HG03432 (cell line): Measurements from ENCODE around the gene UGT8.
"Not testable (repeated sequence)": the region's sequence is repeated elsewhere in the genome, so short reads cannot be mapped to it uniquely, and the experiment has no call there.

Experiments
- ATAC-seq: cut with Tn5 transposase; IDR thresholded peaks from one replicate; pipeline ENCODE4 v1.9.1; 2021; ENCODE audit warnings: mild to moderate bottlenecking, moderate library complexity; ENCODE audit not compliant: unreplicated experiment

UGT8 gene

GRCh38 chr4:114598191-114599121 is at the start of gene UGT8:
Gene UGT8, plus strand, starts transcription at chr4:114598807. Its CDS starts 24,074 bp downstream, at chr4:114622881.
- peak; percentile 58 for ATAC-seq

GRCh38 chr4:114549638-114550037 is 49.0 kb upstream of the UGT8 start:
- ATAC-seq = no peak

- ATAC-seq = no peak
Observed at GRCh38 chr4:114558446-114559020, 40.1 kb upstream of the UGT8 start.

GRCh38 chr4:114561590-114561989 is 37.0 kb upstream of the UGT8 start:
- no peak for ATAC-seq

GRCh38 chr4:114562176-114562904 is 36.3 kb upstream of the UGT8 start:
- ATAC-seq = no peak

GRCh38 chr4:114563536-114564315 is 34.9 kb upstream of the UGT8 start:
- ATAC-seq = no peak

- no peak for ATAC-seq
Observed at GRCh38 chr4:114577386-114577785, 21.2 kb upstream of the UGT8 start.

GRCh38 chr4:114582621-114583020 is 16.0 kb upstream of the UGT8 start:
- ATAC-seq = no peak

GRCh38 chr4:114588305-114588704 is 10.3 kb upstream of the UGT8 start:
- ATAC-seq = no peak

GRCh38 chr4:114590360-114590759 is 8.2 kb upstream of the UGT8 start:
- ATAC-seq = not testable (repeated sequence)

GRCh38 chr4:114593526-114593925 is 5.1 kb upstream of the UGT8 start:
- ATAC-seq = no peak

GRCh38 chr4:114595207-114595606 is 3.4 kb upstream of the UGT8 start:
- ATAC-seq = no peak

- ATAC-seq = no peak
Observed at GRCh38 chr4:114595921-114596320, 2.7 kb upstream of the UGT8 start.

- no peak for ATAC-seq
Observed at GRCh38 chr4:114597410-114598115, 1.0 kb upstream of the UGT8 start.

- no peak for ATAC-seq
Observed at GRCh38 chr4:114599231-114599902, 760 bp downstream of the UGT8 start.

- ATAC-seq = no peak
Observed at GRCh38 chr4:114599903-114600552, 1.4 kb downstream of the UGT8 start.

- no peak for ATAC-seq
Observed at GRCh38 chr4:114600672-114601071, 2.1 kb downstream of the UGT8 start.

- ATAC-seq = peak; percentile 33
Observed at GRCh38 chr4:114601304-114602052, 2.9 kb downstream of the UGT8 start.
